Vagina (tissue), 2 donors: ENCODE results near the gene CSTA.

Source experiments
- CTCF ChIP-seq, 3 experiments: fragments of 450-650 bp in 2 of 3; fragments of 200-600 bp in 1 of 3; sonication (generic) in 1 of 3; IDR thresholded peaks; one replicate each; pipeline ENCODE4 v1.5.1; 2017 to 2019; ENCODE audit warnings: antibody characterized with exemption in 3 of 3, mild to moderate bottlenecking in 2 of 3, moderate library complexity in 2 of 3
- POLR2A ChIP-seq, 2 donors: fragments of 450-650 bp; IDR thresholded peaks; one replicate each; pipeline ENCODE4 v1.6.1; 2017; ENCODE audit warnings: antibody characterized with exemption in 2 of 2, mild to moderate bottlenecking in 2 of 2, moderate library complexity in 2 of 2
- POLR2AphosphoS5 ChIP-seq, 2 donors: sonication (generic); formaldehyde crosslinking; IDR thresholded peaks; one replicate each; pipeline ENCODE4 v1.9.0; 2017; ENCODE audit warnings: antibody characterized with exemption in 2 of 2, mild to moderate bottlenecking in 2 of 2, low read depth in 1 of 2; ENCODE audit not compliant: insufficient read depth in 1 of 2

DNA sequence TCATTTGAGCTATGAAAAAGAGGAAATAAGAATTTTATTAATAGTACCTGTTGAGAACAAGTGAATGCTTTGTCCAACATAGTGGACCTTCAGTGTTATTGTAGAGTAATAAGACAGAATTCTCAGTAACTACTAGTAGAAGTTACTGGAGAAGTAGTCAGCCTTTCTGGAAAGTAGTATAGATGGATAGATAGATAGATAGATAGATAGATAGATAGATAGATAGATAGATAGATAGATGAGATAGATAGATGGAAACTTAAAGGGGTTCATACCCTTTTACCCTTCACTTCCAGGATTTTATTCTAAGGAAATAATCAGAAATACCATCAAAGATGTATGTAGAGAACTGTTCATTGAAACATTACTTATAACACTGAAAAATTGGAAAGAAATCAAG is 64.1 kb downstream of the CSTA start:
- TF ChIP-seq CTCF (IDR thresholded peaks at IDR 0.05) (no peak), POLR2A (IDR thresholded peaks at IDR 0.05) (no peak), POLR2AphosphoS5 (IDR thresholded peaks at IDR 0.05; ENCODE audit: insufficient read depth in 1 of 2, low read depth in 1 of 2) (no peak)
